Lower lobe of right lung (tissue), 2 donors: ENCODE data around the gene MDGA2. TPM values are rescaled to one million over a fixed set of nuclear protein-coding genes. Genes with fewer than 3 reads are reported as not detected.

Experiments
- ATAC-seq, 2 donors: fragments of 200-7000 bp; cut with Tn5 transposase; one replicate each; pipeline ENCODE4 v1.9.1; 2020 to 2022; ENCODE audit warnings: mild to moderate bottlenecking in 2 of 2, moderate library complexity in 2 of 2
- DNase-seq: peaks from one replicate; pipeline ENCODE4 v3.0.0-alpha.2; 2020
- H3K27ac ChIP-seq: fragments of 200-600 bp; one replicate; pipeline ENCODE4 v1.8.0; 2022
- H3K27me3 ChIP-seq: fragments of 200-600 bp; one replicate; pipeline ENCODE4 v1.8.0; 2022; ENCODE audit warnings: low read depth
- H3K36me3 ChIP-seq: fragments of 200-600 bp; one replicate; pipeline ENCODE4 v1.8.0; 2022; ENCODE audit warnings: mild to moderate bottlenecking
- H3K4me1 ChIP-seq: fragments of 200-600 bp; one replicate; pipeline ENCODE4 v1.8.0; 2022
- H3K4me3 ChIP-seq: fragments of 200-600 bp; one replicate; pipeline ENCODE4 v1.8.0; 2022; ENCODE audit warnings: mild to moderate bottlenecking
- H3K9me3 ChIP-seq: fragments of 200-600 bp; one replicate; pipeline ENCODE4 v1.8.0; 2022
- intact Hi-C: fragments of 100-400 bp; cut with DNase I; formaldehyde crosslinking; loops from one replicate; pipeline ENCODE4 v1.11.0; 2022
- total RNA-seq: library from RNA; stranded (reverse); fragmentation: NEBNext Ultra II Directional; extraction: Animal tissue kit (Norgen Biotek cat#: 25700); gene quantifications from one replicate; pipeline ENCODE4 v1.2.1, GENCODE V29; 2021
- TF ChIP-seq, protein P1 (sequence below): fragments of 200-600 bp; IDR thresholded peaks from one replicate; pipeline ENCODE4 v1.8.0; 2022; ENCODE audit warnings: antibody characterized with exemption, mild to moderate bottlenecking
- donor health status: DM: no; HTN: yes; CAD: no; lungs with severe emphysema.

Gene MDGA2
- total RNA-seq, 1 donor from 2014 or later = 0.24 TPM

GRCh38 chr14:46887144-46887543 is 788.3 kb downstream of the MDGA2 start:
- no peaks in the 10 kb centered on the region for H3K27me3 ChIP-seq
- DNase-seq (no peak), ATAC-seq (no peak)
- no peak overlapping the region for H3K27ac ChIP-seq
- H3K4me3 ChIP-seq = no peak overlapping the region
- no peaks in the 10 kb centered on the region for H3K36me3 ChIP-seq
- H3K4me1 ChIP-seq = no peaks in the 10 kb centered on the region
- H3K9me3 ChIP-seq = no peaks in the 10 kb centered on the region
- TF ChIP-seq, protein P1, sequence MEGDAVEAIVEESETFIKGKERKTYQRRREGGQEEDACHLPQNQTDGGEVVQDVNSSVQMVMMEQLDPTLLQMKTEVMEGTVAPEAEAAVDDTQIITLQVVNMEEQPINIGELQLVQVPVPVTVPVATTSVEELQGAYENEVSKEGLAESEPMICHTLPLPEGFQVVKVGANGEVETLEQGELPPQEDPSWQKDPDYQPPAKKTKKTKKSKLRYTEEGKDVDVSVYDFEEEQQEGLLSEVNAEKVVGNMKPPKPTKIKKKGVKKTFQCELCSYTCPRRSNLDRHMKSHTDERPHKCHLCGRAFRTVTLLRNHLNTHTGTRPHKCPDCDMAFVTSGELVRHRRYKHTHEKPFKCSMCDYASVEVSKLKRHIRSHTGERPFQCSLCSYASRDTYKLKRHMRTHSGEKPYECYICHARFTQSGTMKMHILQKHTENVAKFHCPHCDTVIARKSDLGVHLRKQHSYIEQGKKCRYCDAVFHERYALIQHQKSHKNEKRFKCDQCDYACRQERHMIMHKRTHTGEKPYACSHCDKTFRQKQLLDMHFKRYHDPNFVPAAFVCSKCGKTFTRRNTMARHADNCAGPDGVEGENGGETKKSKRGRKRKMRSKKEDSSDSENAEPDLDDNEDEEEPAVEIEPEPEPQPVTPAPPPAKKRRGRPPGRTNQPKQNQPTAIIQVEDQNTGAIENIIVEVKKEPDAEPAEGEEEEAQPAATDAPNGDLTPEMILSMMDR = no peak
- intact Hi-C loops = no loop called here

DNA sequence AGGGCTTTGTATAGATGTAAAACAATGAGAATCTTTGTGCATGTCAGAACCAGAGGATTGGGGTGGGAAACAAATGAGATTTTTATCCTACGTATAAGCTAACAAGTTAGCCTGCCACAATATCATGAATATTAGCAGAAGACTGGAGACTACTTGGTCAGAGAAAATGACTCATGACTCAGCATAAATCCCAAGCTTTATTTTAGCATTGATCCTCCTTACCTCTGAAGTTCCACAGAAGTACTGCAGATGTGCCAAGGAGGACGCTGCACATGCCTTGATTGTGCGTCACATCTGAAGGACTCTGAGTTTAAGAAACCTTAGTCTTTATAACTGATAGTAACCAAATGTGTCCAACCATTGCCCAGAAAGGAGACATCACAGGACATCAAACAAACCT is 789.8 kb downstream of the MDGA2 start:
- ATAC-seq = no peak
- intact Hi-C loops = no loop called here
- H3K9me3 ChIP-seq = no peaks in the 10 kb centered on the region
- no peak for DNase-seq
- H3K4me1 ChIP-seq = no peaks in the 10 kb centered on the region
- no peaks in the 10 kb centered on the region for H3K27me3 ChIP-seq
- TF ChIP-seq, protein P1 = no peak
- H3K27ac ChIP-seq = no peak overlapping the region
- no peaks in the 10 kb centered on the region for H3K36me3 ChIP-seq
- H3K4me3 ChIP-seq = no peak overlapping the region

- intact Hi-C loops = no loop called here
- no peaks in the 10 kb centered on the region for H3K4me1 ChIP-seq
- ATAC-seq (no peak), DNase-seq (no peak)
- TF ChIP-seq, protein P1 = no peak
- H3K36me3 ChIP-seq = no peaks in the 10 kb centered on the region
- no peaks in the 10 kb centered on the region for H3K27me3 ChIP-seq
- H3K9me3 ChIP-seq = no peaks in the 10 kb centered on the region
- no peak overlapping the region for H3K27ac ChIP-seq
- no peak overlapping the region for H3K4me3 ChIP-seq
These were observed 813.7 kb downstream of the MDGA2 start for GRCh38 chr14:46861753-46862152.

DNA sequence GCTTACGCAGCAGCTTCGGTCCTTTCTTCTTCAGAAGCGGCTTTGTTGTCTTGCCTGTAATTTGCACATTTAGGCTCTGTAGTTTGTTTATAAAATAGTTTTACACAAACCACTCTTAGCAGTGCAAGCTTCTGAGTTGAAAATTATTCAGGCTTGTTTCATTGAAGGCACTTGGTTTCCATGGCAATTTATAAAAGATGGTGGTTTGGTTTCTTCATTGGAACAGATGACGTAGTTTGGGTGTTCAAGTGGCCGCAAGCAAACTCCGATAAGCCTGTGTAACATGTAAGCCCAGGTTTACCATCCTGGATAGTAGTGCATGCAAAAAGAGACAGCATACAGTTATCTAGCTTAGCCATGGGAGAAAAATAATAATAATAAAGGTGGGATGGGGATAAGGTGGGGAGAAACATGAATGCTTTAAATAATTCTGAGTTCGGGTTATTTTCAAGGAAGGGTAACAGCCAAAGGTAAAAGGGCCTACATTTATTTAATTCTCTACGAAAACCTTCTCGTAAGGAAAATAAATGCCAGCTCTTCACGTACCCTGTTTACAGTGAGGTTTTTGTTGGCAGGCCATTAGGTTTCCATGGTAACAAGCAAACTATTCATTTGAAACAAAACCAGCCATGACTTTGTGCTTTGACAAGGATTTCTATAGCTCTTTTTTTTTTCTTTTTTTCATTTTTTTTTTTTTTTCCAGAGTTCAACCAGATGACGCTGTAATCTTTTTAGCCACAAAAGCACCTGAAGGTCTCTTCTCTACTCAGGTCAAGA is 834.3 kb downstream of the MDGA2 start:
- Histone ChIP-seq H3K4me3 (no peak overlapping the region), H3K27ac (no peak overlapping the region), H3K4me1 (no peaks in the 10 kb centered on the region), H3K27me3 (no peaks in the 10 kb centered on the region), H3K36me3 (no peaks in the 10 kb centered on the region), H3K9me3 (no peaks in the 10 kb centered on the region)
- TF ChIP-seq, protein P1 = no peak
- intact Hi-C loops = no loop called here
- no peak for ATAC-seq
- no peak for DNase-seq

DNA sequence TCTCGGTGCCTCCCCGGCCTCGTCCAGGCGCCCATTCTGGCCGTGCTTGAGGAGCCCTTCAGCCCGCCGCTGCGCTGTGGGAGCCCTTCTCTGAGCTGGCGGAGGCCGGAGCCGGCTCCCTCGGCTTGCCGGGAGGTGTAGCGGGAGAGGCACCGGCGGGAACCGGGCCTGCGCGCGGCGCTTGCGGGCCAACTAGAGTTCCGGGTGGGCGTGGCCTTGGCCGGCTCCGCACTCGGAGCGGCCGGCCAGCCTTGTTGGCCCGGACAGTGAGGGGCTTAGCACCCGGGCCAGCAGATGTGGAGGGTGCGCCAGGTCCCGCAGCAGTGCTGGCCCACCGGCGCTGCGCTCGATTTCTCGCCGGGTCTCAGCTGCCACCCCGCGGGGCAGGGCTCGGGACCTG is 855.1 kb downstream of the MDGA2 start:
- DNase-seq (peak; percentile 41), ATAC-seq (no peak)
- TF ChIP-seq, protein P1 = no peak
- no peaks in the 10 kb centered on the region for H3K9me3 ChIP-seq
- no peak overlapping the region for H3K4me3 ChIP-seq
- intact Hi-C loops = no loop called here
- no peaks in the 10 kb centered on the region for H3K27me3 ChIP-seq
- H3K27ac ChIP-seq = no peak overlapping the region
- no peaks in the 10 kb centered on the region for H3K36me3 ChIP-seq
- H3K4me1 ChIP-seq = no peaks in the 10 kb centered on the region
